Measurements from ENCODE around the gene C12orf60.

C12orf60 gene

GRCh38 chr12:14826491-14826890, 23.0 kb downstream of the C12orf60 start:
- Histone ChIP-seq H3K4me3 (ENCODE audit: low read depth in 1 of 2, low read length in 2 of 2) (no peak overlapping the region), H3K9ac (ENCODE audit: low read depth, low read length) (no peak overlapping the region), H3K36me3 (ENCODE audit: insufficient read depth, low read length) (no peaks in the 10 kb centered on the region), H3K27me3 (ENCODE audit: insufficient read depth, low read length, poor library complexity) (no peaks in the 10 kb centered on the region), H3K27ac (ENCODE audit: low read length) (no peak overlapping the region), H3K79me2 (ENCODE audit: insufficient read depth, low read length) (no peaks in the 10 kb centered on the region), H3K4me2 (ENCODE audit: insufficient read depth, low read length) (no peak overlapping the region), H2AFZ (ENCODE audit: low read depth, low read length) (no peak overlapping the region), H4K20me1 (ENCODE audit: insufficient read depth, low read length) (no peaks in the 10 kb centered on the region), H3K9me3 (ENCODE audit: insufficient read depth, low read length, severe bottlenecking) (no peaks in the 10 kb centered on the region), H3K4me1 (ENCODE audit: insufficient read depth, low read length) (no peaks in the 10 kb centered on the region)
- DNase-seq, result no peak
- TF ChIP-seq EZH2 (IDR thresholded peaks at IDR 0.05; ENCODE audit: borderline replicate concordance, low read depth, low read length, severe bottlenecking) (no peak), CTCF (IDR thresholded peaks at IDR 0.05; ENCODE audit: borderline replicate concordance, extremely low read depth, low read length, poor library complexity, severe bottlenecking) (no peak)
- no peak for ATAC-seq (ENCODE audit: insufficient read depth, low read depth)

GRCh38 chr12:14827043-14827442, 23.6 kb downstream of the C12orf60 start:
- TF ChIP-seq EZH2 (IDR thresholded peaks at IDR 0.05; ENCODE audit: borderline replicate concordance, low read depth, low read length, severe bottlenecking) (no peak), CTCF (IDR thresholded peaks at IDR 0.05; ENCODE audit: borderline replicate concordance, extremely low read depth, low read length, poor library complexity, severe bottlenecking) (no peak)
- no peaks in the 10 kb centered on the region for H3K4me1 ChIP-seq (ENCODE audit: insufficient read depth, low read length)
- no peak overlapping the region for H3K4me3 ChIP-seq (ENCODE audit: low read depth in 1 of 2, low read length in 2 of 2)
- H3K79me2 ChIP-seq (ENCODE audit: insufficient read depth, low read length), result no peaks in the 10 kb centered on the region
- H3K9me3 ChIP-seq (ENCODE audit: insufficient read depth, low read length, severe bottlenecking), result no peaks in the 10 kb centered on the region
- no peak overlapping the region for H2AFZ ChIP-seq (ENCODE audit: low read depth, low read length)
- no peaks in the 10 kb centered on the region for H4K20me1 ChIP-seq (ENCODE audit: insufficient read depth, low read length)
- DNase-seq (no peak), ATAC-seq (ENCODE audit: insufficient read depth, low read depth) (no peak)
- H3K9ac ChIP-seq (ENCODE audit: low read depth, low read length), result no peak overlapping the region
- H3K4me2 ChIP-seq (ENCODE audit: insufficient read depth, low read length), result no peak overlapping the region
- no peaks in the 10 kb centered on the region for H3K36me3 ChIP-seq (ENCODE audit: insufficient read depth, low read length)
- no peaks in the 10 kb centered on the region for H3K27me3 ChIP-seq (ENCODE audit: insufficient read depth, low read length, poor library complexity)
- no peak overlapping the region for H3K27ac ChIP-seq (ENCODE audit: low read length)

- H3K4me1 ChIP-seq (ENCODE audit: insufficient read depth, low read length), result no peaks in the 10 kb centered on the region
- no peak overlapping the region for H3K4me2 ChIP-seq (ENCODE audit: insufficient read depth, low read length)
- H3K9ac ChIP-seq (ENCODE audit: low read depth, low read length), result no peak overlapping the region
- DNase-seq (no peak), ATAC-seq (ENCODE audit: insufficient read depth, low read depth) (peak; percentile 63; the same call in 2 of the 3 replicates)
- H3K79me2 ChIP-seq (ENCODE audit: insufficient read depth, low read length), result no peaks in the 10 kb centered on the region
- H4K20me1 ChIP-seq (ENCODE audit: insufficient read depth, low read length), result no peaks in the 10 kb centered on the region
- no peak overlapping the region for H3K27ac ChIP-seq (ENCODE audit: low read length)
- no peaks in the 10 kb centered on the region for H3K36me3 ChIP-seq (ENCODE audit: insufficient read depth, low read length)
- no peak overlapping the region for H2AFZ ChIP-seq (ENCODE audit: low read depth, low read length)
- no peak overlapping the region for H3K4me3 ChIP-seq (ENCODE audit: low read depth in 1 of 2, low read length in 2 of 2)
- peaks cover 4% of the 10 kb centered on the region for H3K27me3 ChIP-seq (ENCODE audit: insufficient read depth, low read length, poor library complexity)
- no peak for TF ChIP-seq CTCF (IDR thresholded peaks at IDR 0.05; ENCODE audit: borderline replicate concordance, extremely low read depth, low read length, poor library complexity, severe bottlenecking)
- TF ChIP-seq EZH2 (IDR thresholded peaks at IDR 0.05; ENCODE audit: borderline replicate concordance, low read depth, low read length, severe bottlenecking), result no peak
- H3K9me3 ChIP-seq (ENCODE audit: insufficient read depth, low read length, severe bottlenecking), result no peaks in the 10 kb centered on the region
These were observed 25.4 kb downstream of the C12orf60 start for GRCh38 chr12:14828892-14829291.

GRCh38 chr12:14833336-14833735, 29.9 kb downstream of the C12orf60 start:
- Histone ChIP-seq H3K9ac (ENCODE audit: low read depth, low read length) (no peak overlapping the region), H2AFZ (ENCODE audit: low read depth, low read length) (no peak overlapping the region), H3K79me2 (ENCODE audit: insufficient read depth, low read length) (no peaks in the 10 kb centered on the region), H3K27ac (ENCODE audit: low read length) (no peak overlapping the region), H4K20me1 (ENCODE audit: insufficient read depth, low read length) (no peaks in the 10 kb centered on the region), H3K4me2 (ENCODE audit: insufficient read depth, low read length) (no peak overlapping the region), H3K9me3 (ENCODE audit: insufficient read depth, low read length, severe bottlenecking) (no peaks in the 10 kb centered on the region), H3K36me3 (ENCODE audit: insufficient read depth, low read length) (no peaks in the 10 kb centered on the region), H3K4me1 (ENCODE audit: insufficient read depth, low read length) (no peaks in the 10 kb centered on the region), H3K4me3 (ENCODE audit: low read depth in 1 of 2, low read length in 2 of 2) (no peak overlapping the region), H3K27me3 (ENCODE audit: insufficient read depth, low read length, poor library complexity) (peaks cover 4% of the 10 kb centered on the region)
- no peak for ATAC-seq (ENCODE audit: insufficient read depth, low read depth)
- DNase-seq, result no peak
- no peak for TF ChIP-seq CTCF (IDR thresholded peaks at IDR 0.05; ENCODE audit: borderline replicate concordance, extremely low read depth, low read length, poor library complexity, severe bottlenecking)
- no peak for TF ChIP-seq EZH2 (IDR thresholded peaks at IDR 0.05; ENCODE audit: borderline replicate concordance, low read depth, low read length, severe bottlenecking)
